HG02610 (cell line): ENCODE measurements around the gene MFF.
A peak's percentile ranks its signal among the peaks of the same experiment; 100 is the strongest.
"Not testable (repeated sequence)": the region's sequence is repeated elsewhere in the genome, so short reads cannot be mapped to it uniquely, and the experiment has no call there.

Experiments used
- ATAC-seq: cut with Tn5 transposase; IDR thresholded peaks from one replicate; pipeline ENCODE4 v1.9.1; 2021; ENCODE audit warnings: mild to moderate bottlenecking, moderate library complexity; ENCODE audit not compliant: unreplicated experiment

Gene MFF

GRCh38 chr2:227326783-227327182, 1.7 kb downstream of the MFF start:
- no peak for ATAC-seq

- ATAC-seq, result no peak
Measured at GRCh38 chr2:227335713-227336112, 10.7 kb downstream of the MFF start.

- ATAC-seq, result no peak
Measured at GRCh38 chr2:227337442-227337841, 12.4 kb downstream of the MFF start.

GRCh38 chr2:227339098-227339599, 14.1 kb downstream of the MFF start:
- no peak for ATAC-seq

DNA sequence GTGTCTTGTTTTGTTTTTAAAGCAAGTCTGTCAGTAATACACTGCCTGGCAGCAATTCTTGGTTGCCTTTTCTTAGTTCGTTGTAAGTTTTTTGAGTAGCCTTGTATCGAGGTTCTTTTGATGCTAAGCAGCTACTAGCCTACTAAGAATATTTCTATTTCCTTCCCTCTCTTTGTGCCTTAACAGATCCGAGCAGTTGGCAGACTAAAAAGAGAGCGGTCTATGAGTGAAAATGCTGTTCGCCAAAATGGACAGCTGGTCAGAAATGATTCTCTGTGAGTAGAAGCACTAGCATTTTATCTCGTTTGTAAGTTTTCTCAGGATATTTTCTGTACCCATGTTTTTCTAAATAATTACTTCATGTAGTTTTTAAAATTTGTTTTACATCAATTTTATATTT, 15.1 kb downstream of the MFF start:
- no peak for ATAC-seq

DNA sequence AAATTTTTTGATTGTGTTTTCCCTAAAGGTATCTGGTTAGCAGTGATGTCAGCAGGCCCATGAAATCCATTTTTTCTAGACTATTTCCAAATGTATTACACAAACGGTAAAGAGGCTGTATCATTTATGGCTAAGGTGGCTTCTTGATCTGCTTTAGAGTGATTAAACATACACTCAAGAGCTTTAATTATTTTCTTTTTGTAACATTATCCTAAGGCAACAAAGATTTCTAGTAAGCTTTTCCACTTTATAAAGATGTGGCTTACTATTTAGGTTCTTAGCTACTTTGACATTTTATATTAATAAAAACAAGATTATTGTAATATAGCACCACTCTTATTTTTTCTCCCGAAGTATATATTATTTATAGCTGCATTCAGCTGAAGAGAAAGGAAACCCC, 16.5 kb downstream of the MFF start:
- no peak for ATAC-seq

- ATAC-seq, result no peak
Measured at GRCh38 chr2:227344231-227344630, 19.2 kb downstream of the MFF start.

DNA sequence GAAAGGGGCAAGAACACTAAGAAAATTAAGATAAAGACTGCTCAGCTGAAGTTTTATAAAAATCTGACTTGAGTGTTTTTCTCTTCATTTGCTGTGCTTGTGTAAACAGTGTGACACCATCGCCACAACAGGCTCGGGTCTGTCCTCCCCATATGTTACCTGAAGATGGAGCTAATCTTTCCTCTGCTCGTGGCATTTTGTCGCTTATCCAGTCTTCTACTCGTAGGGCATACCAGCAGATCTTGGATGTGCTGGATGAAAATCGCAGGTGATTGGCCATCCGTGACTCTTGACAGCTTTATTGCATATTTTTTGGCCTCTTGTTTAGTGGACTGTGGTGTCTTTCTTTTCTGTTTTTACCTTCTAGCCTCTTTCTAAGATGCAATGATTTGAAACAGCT, 22.1 kb downstream of the MFF start:
- no peak for ATAC-seq

DNA sequence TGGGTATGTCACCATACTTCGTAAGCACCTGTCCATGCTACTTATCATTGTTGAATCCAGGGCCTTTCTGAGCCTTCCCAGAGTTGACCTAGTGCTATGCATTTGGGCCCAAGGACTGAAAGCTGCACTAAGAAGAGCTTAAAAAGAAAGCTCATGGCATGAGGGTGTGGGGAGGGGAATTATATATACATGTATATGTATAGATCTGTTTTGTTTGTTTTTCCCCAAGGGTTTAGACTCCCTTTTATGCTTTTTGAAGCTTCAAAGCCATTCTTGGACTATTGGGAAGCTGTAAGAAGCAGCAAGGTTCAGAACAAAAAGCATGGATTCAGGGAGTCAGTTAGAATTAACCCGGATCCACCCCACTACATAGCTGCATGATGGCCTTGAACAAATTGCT, 23.3 kb downstream of the MFF start:
- ATAC-seq, result no peak

GRCh38 chr2:227349989-227350612, 25.1 kb downstream of the MFF start:
- ATAC-seq, result no peak

DNA sequence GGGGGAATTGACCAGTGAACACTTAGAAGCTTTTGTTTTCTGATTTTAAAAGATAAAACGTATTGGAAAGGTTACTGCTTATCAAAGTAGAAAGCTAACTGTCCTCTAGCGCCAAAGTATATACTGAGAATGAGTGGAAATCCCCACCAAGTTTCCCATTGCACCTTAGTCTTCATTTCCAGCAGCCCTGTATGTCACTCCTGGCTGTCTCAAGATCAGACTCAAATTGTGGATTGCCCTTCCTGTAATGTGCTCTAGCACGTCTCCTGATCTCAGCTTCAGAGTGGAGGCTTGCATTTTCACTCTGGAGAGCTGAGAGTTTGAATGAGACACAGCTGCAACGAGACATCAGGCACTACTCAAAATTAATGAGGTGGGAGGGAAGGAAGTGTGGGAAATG, 26.6 kb downstream of the MFF start:
- peak; percentile 97 for ATAC-seq

- no peak for ATAC-seq
Measured at GRCh38 chr2:227360351-227360750, 35.3 kb downstream of the MFF start.

GRCh38 chr2:227363756-227364155, 38.7 kb downstream of the MFF start:
- ATAC-seq, result no peak

DNA sequence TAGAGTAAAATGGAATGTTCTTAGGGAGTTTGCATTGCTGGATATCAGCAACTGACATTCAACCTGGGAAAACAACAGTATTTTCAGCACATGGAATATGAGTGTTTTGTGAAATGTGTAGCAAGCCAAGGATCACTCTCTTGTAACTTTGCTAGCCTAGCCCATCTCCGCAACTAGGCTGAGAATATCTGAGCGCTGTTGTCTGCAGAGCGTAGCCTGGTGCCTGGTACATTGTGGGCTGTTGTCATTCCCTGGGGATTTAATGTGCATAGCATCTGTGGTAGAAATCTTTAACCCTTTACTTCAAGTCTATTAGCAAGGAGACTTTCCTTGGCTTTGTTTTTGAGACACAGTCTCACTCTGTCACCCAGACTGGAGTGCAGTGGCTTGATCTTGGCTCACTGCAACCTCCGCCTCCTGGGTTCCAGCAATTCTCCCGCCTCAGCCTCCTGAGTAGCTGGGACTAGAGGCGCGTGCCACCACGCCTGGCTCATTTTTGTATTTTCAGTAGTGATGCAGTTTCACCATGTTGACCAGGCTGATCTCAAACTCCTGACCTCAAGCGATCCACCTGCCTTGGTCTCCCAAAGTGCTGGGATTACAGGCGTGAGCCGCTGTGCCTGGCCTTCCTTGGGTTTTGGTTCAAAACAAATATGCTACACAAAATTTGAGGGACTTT, 39.7 kb downstream of the MFF start:
- not testable (repeated sequence) for ATAC-seq

- ATAC-seq, result no peak
Measured at GRCh38 chr2:227365833-227366232, 40.8 kb downstream of the MFF start.

DNA sequence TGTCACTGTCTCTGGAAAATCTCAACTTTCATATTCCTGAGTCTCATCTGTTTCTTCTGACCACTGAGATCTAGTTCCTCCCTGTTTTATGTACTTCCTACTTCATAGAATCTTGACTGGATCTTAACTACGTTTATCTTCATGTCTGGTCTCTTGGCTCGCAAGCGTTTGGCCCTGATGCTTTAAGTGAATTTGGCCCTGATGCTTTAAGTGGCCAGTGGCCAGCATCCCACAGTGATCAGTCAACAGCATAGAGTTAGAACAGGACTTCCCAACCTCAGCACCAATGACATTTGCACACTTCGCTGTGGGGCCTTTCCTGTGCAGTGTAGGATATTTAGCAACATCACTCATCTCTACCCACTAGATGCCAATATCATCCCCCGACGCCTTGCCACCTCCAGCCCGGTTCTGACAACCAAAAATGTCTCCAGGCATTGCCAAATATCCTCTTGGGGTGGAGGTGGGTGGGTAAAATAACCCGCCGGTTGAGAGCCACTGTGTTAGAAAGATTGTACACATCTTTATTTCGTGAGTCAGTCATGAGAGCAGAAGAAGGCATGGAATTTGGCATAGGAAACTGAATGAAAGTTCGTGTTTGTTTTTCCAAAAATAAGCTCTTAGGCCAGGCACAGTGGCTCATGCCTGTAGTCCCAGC, 41.8 kb downstream of the MFF start:
- no peak for ATAC-seq

DNA sequence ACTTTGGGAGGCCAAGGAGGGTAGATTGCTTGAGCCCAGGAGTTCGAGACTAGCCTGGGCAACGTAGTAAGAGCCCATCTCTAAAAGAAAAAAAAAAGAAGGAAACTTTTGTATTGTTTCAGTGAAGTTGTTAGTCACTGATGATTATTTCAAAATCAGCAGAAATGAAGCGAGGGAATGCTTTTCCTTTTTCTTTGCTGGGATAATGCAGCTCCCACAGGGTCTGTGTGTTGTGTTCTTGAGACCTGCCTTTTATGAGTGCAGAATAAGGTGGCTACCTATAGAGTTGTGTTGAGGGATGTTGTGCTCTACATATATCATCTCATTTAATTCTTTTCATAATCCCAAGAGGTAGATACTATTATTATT, 42.4 kb downstream of the MFF start:
- ATAC-seq, result no peak

DNA sequence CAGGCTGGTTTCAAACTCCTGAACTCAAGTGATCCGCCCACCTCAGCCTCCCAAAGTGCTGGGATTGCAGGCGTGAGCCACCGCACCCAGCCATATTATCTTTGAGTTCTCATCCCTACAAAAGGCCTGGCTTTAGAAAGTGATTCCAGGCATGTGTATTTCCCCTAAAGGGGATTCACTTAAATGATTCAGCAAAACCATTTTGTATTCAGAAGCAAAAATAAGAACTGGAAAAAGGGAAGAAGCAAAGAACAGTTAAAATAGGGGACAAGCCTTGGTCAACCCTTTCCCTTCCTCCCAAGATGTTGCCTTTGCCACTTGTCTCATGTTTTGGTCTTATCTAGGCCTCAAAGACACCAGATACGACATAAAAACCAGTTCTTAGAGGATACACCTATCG, 43.5 kb downstream of the MFF start:
- no peak for ATAC-seq

- no peak for ATAC-seq
Measured at GRCh38 chr2:227370092-227370491, 45.0 kb downstream of the MFF start.

DNA sequence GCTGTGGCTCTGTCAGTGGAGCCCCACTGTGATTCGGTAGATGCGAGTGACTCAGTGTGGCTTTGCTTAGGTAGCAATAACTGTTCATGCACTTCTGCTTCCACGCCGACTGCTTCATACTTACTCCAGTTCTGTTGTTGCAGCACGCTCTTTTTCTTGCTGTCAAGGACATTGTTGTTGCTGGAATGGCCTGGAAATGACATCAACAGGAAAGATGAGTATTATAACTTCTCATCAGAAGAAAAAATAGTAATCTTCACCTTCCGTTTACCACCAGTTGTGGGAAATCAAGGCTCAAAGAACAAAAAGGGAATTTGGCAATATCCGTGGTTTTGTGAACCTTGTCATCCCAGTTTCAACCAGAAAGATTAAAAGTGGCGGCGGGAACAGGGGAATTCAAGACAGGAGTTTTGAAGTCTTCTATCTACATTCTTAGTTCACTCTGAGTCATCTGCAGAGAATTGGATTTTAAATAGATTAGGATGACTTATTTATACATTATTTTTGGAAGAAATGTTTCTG, 45.8 kb downstream of the MFF start:
- ATAC-seq, result no peak

GRCh38 chr2:227373389-227373788, 48.3 kb downstream of the MFF start:
- ATAC-seq, result no peak

GRCh38 chr2:227374158-227374557, 49.1 kb downstream of the MFF start:
- ATAC-seq, result no peak
